GM19023 (cell line): Measurements from ENCODE around the gene CACNB2.
"Not testable (repeated sequence)": the region's sequence is repeated elsewhere in the genome, so short reads cannot be mapped to it uniquely, and the experiment has no call there.

Source experiments
- ATAC-seq: cut with Tn5 transposase; IDR thresholded peaks from one replicate; pipeline ENCODE4 v1.9.1; 2021; ENCODE audit warnings: mild to moderate bottlenecking, moderate library complexity; ENCODE audit not compliant: unreplicated experiment

CACNB2 gene

GRCh38 chr10:18438361-18439126, 298.3 kb downstream of the CACNB2 start:
- no peak for ATAC-seq

GRCh38 chr10:18439601-18440000, 299.4 kb downstream of the CACNB2 start:
- ATAC-seq, result no peak

- not testable (repeated sequence) for ATAC-seq
These were observed 305.4 kb downstream of the CACNB2 start for GRCh38 chr10:18445635-18446034.

GRCh38 chr10:18446205-18446604, 306.0 kb downstream of the CACNB2 start:
- no peak for ATAC-seq

- ATAC-seq, result peak; percentile 36
These were observed 309.4 kb downstream of the CACNB2 start for GRCh38 chr10:18449611-18450026.

- peak; percentile 54 for ATAC-seq
These were observed 310.1 kb downstream of the CACNB2 start for GRCh38 chr10:18450298-18450697.

GRCh38 chr10:18455086-18455884, 315.1 kb downstream of the CACNB2 start:
- ATAC-seq, result no peak

- ATAC-seq, result peak; percentile 99
These were observed 316.8 kb downstream of the CACNB2 start for GRCh38 chr10:18456984-18457383.

- no peak for ATAC-seq
These were observed 319.8 kb downstream of the CACNB2 start for GRCh38 chr10:18460032-18460431.

GRCh38 chr10:18463673-18464211, 323.5 kb downstream of the CACNB2 start:
- ATAC-seq, result no peak

GRCh38 chr10:18469125-18469524, 328.9 kb downstream of the CACNB2 start:
- ATAC-seq, result no peak

- no peak for ATAC-seq
These were observed 332.8 kb downstream of the CACNB2 start for GRCh38 chr10:18472977-18473376.

GRCh38 chr10:18473424-18474117, 333.3 kb downstream of the CACNB2 start:
- no peak for ATAC-seq

- no peak for ATAC-seq
These were observed 333.9 kb downstream of the CACNB2 start for GRCh38 chr10:18474118-18474455.

GRCh38 chr10:18476076-18476647, 335.9 kb downstream of the CACNB2 start:
- ATAC-seq, result no peak

- no peak for ATAC-seq
These were observed 338.1 kb downstream of the CACNB2 start for GRCh38 chr10:18478354-18478753.

GRCh38 chr10:18479502-18479901, 339.3 kb downstream of the CACNB2 start:
- ATAC-seq, result no peak

GRCh38 chr10:18483516-18484186, 343.4 kb downstream of the CACNB2 start:
- no peak for ATAC-seq

- ATAC-seq, result no peak
These were observed 346.2 kb downstream of the CACNB2 start for GRCh38 chr10:18486438-18486837.

- no peak for ATAC-seq
These were observed 350.5 kb downstream of the CACNB2 start for GRCh38 chr10:18490755-18491154.
